Psoas muscle (tissue), 8 donors: ENCODE measurements around the gene ADCY2. TPM values are rescaled to one million over a fixed set of nuclear protein-coding genes. Genes with fewer than 3 reads are reported as not detected.

Source experiments
- ATAC-seq, 4 donors: fragments of 200-7000 bp; cut with Tn5 transposase; one replicate each; pipeline ENCODE4 v1.9.1; 2020; ENCODE audit warnings: moderate library complexity in 3 of 4, mild to moderate bottlenecking in 2 of 4
- DNase-seq, 2 donors: peaks; one replicate each; pipeline ENCODE4 v3.0.0-alpha.2; 2020
- H3K27ac ChIP-seq: fragments of 200-600 bp; one replicate; pipeline ENCODE4 v1.8.0; 2022
- H3K27me3 ChIP-seq, 3 donors: fragments of 200-600 bp in 1 of 3; one replicate each; pipeline versions ENCODE4 v1.6.1 to v1.8.0; 2013 to 2022; ENCODE audit warnings: low read length in 2 of 3, mild to moderate bottlenecking in 2 of 3, moderate library complexity in 1 of 3; ENCODE audit not compliant: insufficient read depth in 3 of 3
- H3K36me3 ChIP-seq, 2 donors: fragments of 200-600 bp in 1 of 2; one replicate each; pipeline versions ENCODE4 v1.6.1 to v1.8.0; 2013 to 2022; ENCODE audit warnings: low read depth in 1 of 2, mild to moderate bottlenecking in 1 of 2, moderate library complexity in 1 of 2; ENCODE audit not compliant: insufficient read depth in 1 of 2
- H3K4me1 ChIP-seq: fragments of 200-600 bp; one replicate; pipeline ENCODE4 v1.8.0; 2022
- H3K4me3 ChIP-seq: fragments of 200-600 bp; one replicate; pipeline ENCODE4 v1.8.0; 2022; ENCODE audit warnings: mild to moderate bottlenecking
- H3K9me3 ChIP-seq: fragments of 200-600 bp; one replicate; pipeline ENCODE4 v1.8.0; 2022
- WGBS, 3 donors: extraction: QIAGEN DNeasy Blood & Tissue Kit; methylation state at CpG; one replicate each; pipeline versions ENCODE4 v1.1.6 to v1.1.7; 2013; 5-methylcytosine and 5-hydroxymethylcytosine counted together
- intact Hi-C, 2 donors: fragments of 100-400 bp; cut with DNase I; formaldehyde crosslinking; loops; one replicate each; pipeline versions ENCODE4 v1.11.0 to v1.14.2; 2022
- polyA plus RNA-seq, 3 donors: library from polyadenylated mRNA; stranded (reverse); fragments of 200-250 nt; gene quantifications; one replicate each; pipeline ENCODE4 v1.2.3, GENCODE V29; 2013
- total RNA-seq, 4 donors: library from RNA; stranded (reverse); fragmentation: NEBNext Ultra II Directional in 2 of 4; extraction: Animal tissue kit (Norgen Biotek cat#: 25700) in 2 of 4; gene quantifications; one replicate each; pipeline versions ENCODE4 v1.2.1 to v1.2.4, GENCODE V29; 2021 to 2023
- TF ChIP-seq, protein P1 (sequence below): fragments of 200-600 bp; IDR thresholded peaks from one replicate; pipeline ENCODE4 v1.8.0; 2022; ENCODE audit warnings: antibody characterized with exemption
- donor health status: healthy with polysubstance abuse.
- donor health status: DM: no; HTN: no; CAD: no; lungs with moderate emphysema.
- donor health status: Bipolar disorder and iron deficiency.
- donor health status: healthy.
- donor health status: DM: yes; HTN: yes; CAD: no.
- donor health status: DM: no; HTN: no; CAD: no.
- donor health status: DM: no; HTN: no; CAD: no.
- donor health status: DM: yes; HTN: yes; CAD: no.

Gene ADCY2
- total and polyA plus RNA-seq, 7 donors: 24.3 to 91.4 (median 55.1) TPM

- H3K9me3 ChIP-seq: no peaks in the 10 kb centered on the region
- no peaks in the 10 kb centered on the region for H3K36me3 ChIP-seq
- DNase-seq (no peak), ATAC-seq (no peak)
- intact Hi-C loops: no loop called here
- peaks cover 33% of the 10 kb centered on the region for H3K4me1 ChIP-seq
- WGBS, 3 donors: 46 to 69% (median 59%) methylated on average over 1 of the region's 1 CpG
- TF ChIP-seq, protein P1, sequence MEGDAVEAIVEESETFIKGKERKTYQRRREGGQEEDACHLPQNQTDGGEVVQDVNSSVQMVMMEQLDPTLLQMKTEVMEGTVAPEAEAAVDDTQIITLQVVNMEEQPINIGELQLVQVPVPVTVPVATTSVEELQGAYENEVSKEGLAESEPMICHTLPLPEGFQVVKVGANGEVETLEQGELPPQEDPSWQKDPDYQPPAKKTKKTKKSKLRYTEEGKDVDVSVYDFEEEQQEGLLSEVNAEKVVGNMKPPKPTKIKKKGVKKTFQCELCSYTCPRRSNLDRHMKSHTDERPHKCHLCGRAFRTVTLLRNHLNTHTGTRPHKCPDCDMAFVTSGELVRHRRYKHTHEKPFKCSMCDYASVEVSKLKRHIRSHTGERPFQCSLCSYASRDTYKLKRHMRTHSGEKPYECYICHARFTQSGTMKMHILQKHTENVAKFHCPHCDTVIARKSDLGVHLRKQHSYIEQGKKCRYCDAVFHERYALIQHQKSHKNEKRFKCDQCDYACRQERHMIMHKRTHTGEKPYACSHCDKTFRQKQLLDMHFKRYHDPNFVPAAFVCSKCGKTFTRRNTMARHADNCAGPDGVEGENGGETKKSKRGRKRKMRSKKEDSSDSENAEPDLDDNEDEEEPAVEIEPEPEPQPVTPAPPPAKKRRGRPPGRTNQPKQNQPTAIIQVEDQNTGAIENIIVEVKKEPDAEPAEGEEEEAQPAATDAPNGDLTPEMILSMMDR: no peak
- no peaks in the 10 kb centered on the region for H3K27me3 ChIP-seq
- H3K27ac ChIP-seq: peak overlapping the region; percentile 75
- H3K4me3 ChIP-seq: no peak overlapping the region
Observed at GRCh38 chr5:7764452-7764851, 368.5 kb downstream of the ADCY2 start.

GRCh38 chr5:7770436-7770835, 374.5 kb downstream of the ADCY2 start:
- 55 to 73% (median 60%) methylated on average over 2 of the region's 2 CpGs for WGBS, 3 donors
- no peaks in the 10 kb centered on the region for H3K9me3 ChIP-seq
- TF ChIP-seq, protein P1: no peak
- peaks cover 3 to 27% of the 10 kb centered on the region in 2 donors for H3K36me3 ChIP-seq
- no peak for DNase-seq
- peaks cover 9% of the 10 kb centered on the region for H3K4me1 ChIP-seq
- intact Hi-C loops: loop anchor here in 1 of 2 donors (5.0 kb wide), 1 partner anchor 42 kb away; no protein-coding TSS in a partner anchor
- H3K4me3 ChIP-seq: no peak overlapping the region
- no peak for ATAC-seq
- no peak overlapping the region for H3K27ac ChIP-seq
- H3K27me3 ChIP-seq: no peaks in the 10 kb centered on the region

DNA sequence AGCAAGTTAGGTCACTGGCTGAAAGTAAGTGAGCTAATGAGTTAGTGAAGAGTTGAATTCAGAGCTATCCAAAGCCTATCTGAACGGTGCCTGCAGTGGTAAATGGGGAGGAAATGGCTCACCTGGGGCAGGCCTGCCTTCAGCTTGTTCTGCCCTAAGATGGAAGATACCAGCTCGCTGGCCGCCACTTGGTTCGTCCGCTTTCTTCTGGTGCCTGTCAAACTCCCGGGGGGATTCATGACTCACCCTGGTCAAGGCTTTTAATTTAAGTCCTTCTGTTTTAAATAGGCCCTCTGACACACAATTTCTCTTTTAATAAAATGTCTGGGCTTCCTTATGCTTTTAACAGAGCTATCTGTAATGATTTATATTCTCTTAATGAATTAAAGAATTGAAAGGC, 376.2 kb downstream of the ADCY2 start:
- DNase-seq (no peak), ATAC-seq (no peak)

DNA sequence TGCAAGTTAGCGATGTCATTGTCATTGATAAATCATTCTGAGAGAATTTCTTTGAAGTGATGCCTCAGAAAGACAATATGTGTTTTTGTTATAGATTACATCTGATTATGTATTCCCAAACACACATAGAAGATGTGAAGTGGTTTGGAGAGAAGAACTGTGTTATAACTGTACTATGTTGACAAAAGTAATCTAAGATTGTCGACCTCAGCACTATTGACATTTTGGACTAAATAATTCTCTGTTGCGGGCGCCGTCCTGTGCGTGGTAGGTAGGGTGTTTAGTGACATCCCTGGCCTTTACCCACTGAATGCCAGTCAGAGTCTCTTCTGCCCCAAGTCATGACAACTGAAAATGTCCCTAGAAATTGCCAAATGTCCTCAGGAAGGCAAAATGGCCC, 377.2 kb downstream of the ADCY2 start:
- Histone ChIP-seq H3K36me3 (peaks cover 3 to 27% of the 10 kb centered on the region in 2 donors), H3K4me1 (peaks cover 9% of the 10 kb centered on the region), H3K27me3 (no peaks in the 10 kb centered on the region), H3K9me3 (no peaks in the 10 kb centered on the region), H3K27ac (no peak overlapping the region), H3K4me3 (no peak overlapping the region)
- intact Hi-C loops: loop anchor here in 1 of 2 donors (5.0 kb wide), 1 partner anchor 39 kb away; no protein-coding TSS in a partner anchor
- ATAC-seq (no peak), DNase-seq (no peak)
- TF ChIP-seq, protein P1: no peak
- 88 to 92% (median 91%) methylated on average over 6 of the region's 6 CpGs for WGBS, 3 donors

More for the DNA sequence above, 376.2 kb downstream of the ADCY2 start:
- Histone ChIP-seq H3K36me3 (peaks cover 3 to 27% of the 10 kb centered on the region in 2 donors), H3K27ac (no peak overlapping the region), H3K27me3 (no peaks in the 10 kb centered on the region), H3K9me3 (no peaks in the 10 kb centered on the region), H3K4me1 (peaks cover 9% of the 10 kb centered on the region), H3K4me3 (no peak overlapping the region)
- TF ChIP-seq, protein P1: no peak
- WGBS, 3 donors: 84% methylated on average over 6 of the region's 6 CpGs
- intact Hi-C loops: loop anchor here in 1 of 2 donors (5.0 kb wide), 1 partner anchor 40 kb away; no protein-coding TSS in a partner anchor

DNA sequence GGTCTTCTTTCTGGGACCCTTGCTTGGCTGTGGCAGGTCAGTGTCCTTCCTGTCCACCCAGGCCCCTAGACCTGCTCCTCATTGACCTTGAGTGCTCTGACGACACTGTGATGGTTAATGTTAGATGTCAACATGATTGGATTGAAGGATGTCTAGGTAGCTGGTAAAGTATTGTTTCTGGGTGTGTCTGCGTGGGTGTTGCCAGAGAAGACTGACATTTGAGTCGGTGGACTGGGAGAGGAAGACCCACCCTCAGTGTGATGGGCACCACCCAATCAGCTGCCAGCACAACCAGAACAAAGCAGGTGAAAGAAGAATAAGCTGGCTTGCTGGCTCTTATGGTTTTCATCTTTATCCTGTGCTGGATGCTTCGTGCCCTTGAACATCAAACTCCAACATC, 380.5 kb downstream of the ADCY2 start:
- Histone ChIP-seq H3K36me3 (peaks cover 0 to 21% of the 10 kb centered on the region in 2 donors), H3K27ac (no peak overlapping the region), H3K9me3 (no peaks in the 10 kb centered on the region), H3K27me3 (no peaks in the 10 kb centered on the region), H3K4me3 (no peak overlapping the region), H3K4me1 (no peaks in the 10 kb centered on the region)
- 84 to 95% (median 85%) methylated on average over 4 of the region's 4 CpGs for WGBS, 3 donors
- ATAC-seq (no peak), DNase-seq (no peak)
- intact Hi-C loops: no loop called here
- TF ChIP-seq, protein P1: no peak
